Osteoblast (primary cell): ENCODE data around the gene CP. TPM values are rescaled to one million over a fixed set of nuclear protein-coding genes. Genes with fewer than 3 reads are reported as not detected.
"Not testable (repeated sequence)": the region's sequence is repeated elsewhere in the genome, so short reads cannot be mapped to it uniquely, and the experiment has no call there.

Experiments used
- DNase-seq: peaks from one replicate; pipeline ENCODE4 v3.0.0; 2011; ENCODE audit warnings: low spot score, mixed read lengths; ENCODE audit not compliant: insufficient read length; ENCODE audit errors: missing footprints
- H2AFZ ChIP-seq: 2 replicates; pipeline ENCODE4 v1.6.0; 2011; ENCODE audit warnings: mild to moderate bottlenecking, low read length
- H3K27ac ChIP-seq: 2 replicates; pipeline ENCODE4 v1.5.1; 2011; ENCODE audit warnings: mild to moderate bottlenecking, low read depth, low read length, moderate library complexity
- H3K27me3 ChIP-seq: 2 replicates; pipeline ENCODE4 v1.6.0; 2012; ENCODE audit warnings: mild to moderate bottlenecking, control low read depth, inconsistent platforms, low read length, moderate library complexity; ENCODE audit not compliant: insufficient read depth
- H3K36me3 ChIP-seq: 2 replicates; pipeline ENCODE4 v1.5.1; 2011; ENCODE audit warnings: mild to moderate bottlenecking, low read length, control low read depth, moderate library complexity; ENCODE audit not compliant: insufficient read depth
- H3K4me1 ChIP-seq: 2 replicates; pipeline ENCODE4 v1.5.1; 2011; ENCODE audit warnings: mild to moderate bottlenecking, low read length, control low read depth, moderate library complexity; ENCODE audit not compliant: insufficient read depth
- H3K4me2 ChIP-seq: 2 replicates; pipeline ENCODE4 v1.6.0; 2011; ENCODE audit warnings: mild to moderate bottlenecking, low read length; ENCODE audit not compliant: insufficient read depth
- H3K4me3 ChIP-seq: fragments of 200-600 bp; sonication (generic); 3 replicates; pipeline ENCODE4 v1.5.1; 2012; ENCODE audit warnings: mild to moderate bottlenecking, low read length, inconsistent platforms; ENCODE audit not compliant: insufficient read depth
- H3K79me2 ChIP-seq: 2 replicates; pipeline ENCODE4 v1.6.0; 2012; ENCODE audit warnings: mild to moderate bottlenecking, low read length, control low read depth, inconsistent platforms; ENCODE audit not compliant: insufficient read depth
- H3K9me3 ChIP-seq: 2 replicates; pipeline ENCODE4 v1.5.1; 2011; ENCODE audit warnings: low read depth, low read length, control low read depth
- H4K20me1 ChIP-seq: 2 replicates; pipeline ENCODE4 v1.6.0; 2012; ENCODE audit warnings: mild to moderate bottlenecking, low read length, control low read depth; ENCODE audit not compliant: insufficient read depth
- total RNA-seq: library from RNA; depleted of rRNA; stranded (reverse); fragments of >200 nt; gene quantifications from 2 replicates; pipeline ENCODE4 v1.2.3, GENCODE V29; 2012
- TF ChIP-seq, protein P1 (sequence below): IDR thresholded peaks from 2 replicates; pipeline ENCODE4 v1.5.1; 2011; ENCODE audit warnings: mild to moderate bottlenecking, low read depth, low read length, moderate library complexity; ENCODE audit errors: extremely low read depth

Gene CP
- total RNA-seq, 1 donor = 1.4 TPM

DNA sequence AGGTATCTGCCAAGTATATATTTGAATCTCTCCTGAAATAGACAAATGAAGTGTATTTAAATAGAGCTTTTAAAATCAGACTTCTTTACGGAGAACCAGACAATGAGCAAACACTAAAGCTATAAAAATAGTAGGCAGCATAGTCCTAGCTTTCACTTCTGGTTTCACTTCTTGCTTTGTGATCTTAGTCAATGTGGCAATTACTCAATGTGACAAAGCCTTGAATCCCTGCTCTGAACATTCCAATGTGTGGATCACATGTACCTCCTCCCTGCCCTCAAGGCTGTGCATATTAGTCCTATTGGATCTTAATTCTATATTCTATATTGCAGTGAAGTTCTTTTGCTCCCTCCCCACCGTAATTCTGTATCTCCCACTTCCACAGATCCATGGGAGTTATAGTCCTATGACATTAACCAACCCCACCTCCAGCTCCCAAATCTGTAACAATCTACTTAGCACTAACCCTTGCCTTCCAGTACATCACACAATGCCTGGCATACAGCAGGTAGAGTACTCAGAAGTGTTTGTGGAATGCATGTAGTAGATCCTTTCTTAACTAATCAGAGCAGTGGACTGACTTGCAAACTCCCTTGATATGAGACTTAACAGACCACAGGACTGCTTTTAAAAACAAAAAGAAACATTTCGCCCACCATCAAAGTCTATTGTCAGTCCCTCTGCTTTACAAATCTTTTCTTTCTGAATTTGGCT is 24.3 kb upstream of the CP start:
- Histone ChIP-seq H3K79me2 (no peaks in the 10 kb centered on the region), H3K27me3 (no peaks in the 10 kb centered on the region), H3K4me1 (peaks cover 29% of the 10 kb centered on the region), H3K4me3 (peak overlapping the region; percentile 35), H4K20me1 (no peaks in the 10 kb centered on the region), H3K9me3 (no peaks in the 10 kb centered on the region), H3K4me2 (peak overlapping the region; percentile 68), H3K36me3 (no peaks in the 10 kb centered on the region), H3K27ac (peak overlapping the region; percentile 31), H2AFZ (peak overlapping the region; percentile 58)
- TF ChIP-seq, protein P1, sequence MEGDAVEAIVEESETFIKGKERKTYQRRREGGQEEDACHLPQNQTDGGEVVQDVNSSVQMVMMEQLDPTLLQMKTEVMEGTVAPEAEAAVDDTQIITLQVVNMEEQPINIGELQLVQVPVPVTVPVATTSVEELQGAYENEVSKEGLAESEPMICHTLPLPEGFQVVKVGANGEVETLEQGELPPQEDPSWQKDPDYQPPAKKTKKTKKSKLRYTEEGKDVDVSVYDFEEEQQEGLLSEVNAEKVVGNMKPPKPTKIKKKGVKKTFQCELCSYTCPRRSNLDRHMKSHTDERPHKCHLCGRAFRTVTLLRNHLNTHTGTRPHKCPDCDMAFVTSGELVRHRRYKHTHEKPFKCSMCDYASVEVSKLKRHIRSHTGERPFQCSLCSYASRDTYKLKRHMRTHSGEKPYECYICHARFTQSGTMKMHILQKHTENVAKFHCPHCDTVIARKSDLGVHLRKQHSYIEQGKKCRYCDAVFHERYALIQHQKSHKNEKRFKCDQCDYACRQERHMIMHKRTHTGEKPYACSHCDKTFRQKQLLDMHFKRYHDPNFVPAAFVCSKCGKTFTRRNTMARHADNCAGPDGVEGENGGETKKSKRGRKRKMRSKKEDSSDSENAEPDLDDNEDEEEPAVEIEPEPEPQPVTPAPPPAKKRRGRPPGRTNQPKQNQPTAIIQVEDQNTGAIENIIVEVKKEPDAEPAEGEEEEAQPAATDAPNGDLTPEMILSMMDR = no peak
- DNase-seq = no peak

GRCh38 chr3:149243540-149243939 is 21.9 kb upstream of the CP start:
- Histone ChIP-seq H3K4me3 (no peak overlapping the region), H3K27me3 (no peaks in the 10 kb centered on the region), H3K9me3 (no peaks in the 10 kb centered on the region), H3K4me2 (no peak overlapping the region), H3K79me2 (no peaks in the 10 kb centered on the region), H3K27ac (no peak overlapping the region), H4K20me1 (no peaks in the 10 kb centered on the region), H3K4me1 (peaks cover 28% of the 10 kb centered on the region), H2AFZ (no peak overlapping the region), H3K36me3 (no peaks in the 10 kb centered on the region)
- TF ChIP-seq, protein P1 = no peak
- no peak for DNase-seq

GRCh38 chr3:149239357-149239936 is 17.8 kb upstream of the CP start:
- no peaks in the 10 kb centered on the region for H3K36me3 ChIP-seq
- H3K9me3 ChIP-seq = no peaks in the 10 kb centered on the region
- H3K4me1 ChIP-seq = no peaks in the 10 kb centered on the region
- no peaks in the 10 kb centered on the region for H4K20me1 ChIP-seq
- TF ChIP-seq, protein P1 = no peak
- H3K4me2 ChIP-seq = no peak overlapping the region
- H3K79me2 ChIP-seq = no peaks in the 10 kb centered on the region
- no peak overlapping the region for H3K27ac ChIP-seq
- H3K27me3 ChIP-seq = no peaks in the 10 kb centered on the region
- DNase-seq = no peak
- no peak overlapping the region for H3K4me3 ChIP-seq
- H2AFZ ChIP-seq = no peak overlapping the region

DNA sequence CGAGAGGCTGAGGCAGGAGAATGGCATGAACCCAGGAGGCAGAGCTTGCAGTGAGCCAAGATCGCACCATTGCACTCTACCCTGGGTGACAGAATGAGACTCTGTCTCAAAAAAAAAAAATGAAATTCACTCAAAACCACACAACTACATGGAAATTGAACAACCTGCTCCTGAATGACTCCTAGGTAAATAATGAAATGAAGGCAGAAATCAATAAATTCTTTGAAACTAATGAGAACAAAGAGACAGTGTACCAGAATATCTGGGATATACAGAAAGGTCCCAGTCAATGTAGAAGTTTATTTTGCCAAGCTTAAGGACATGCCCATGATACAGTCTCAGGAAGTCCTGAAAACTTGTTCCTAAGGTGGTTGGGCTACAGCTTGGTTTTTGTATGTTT is 16.6 kb upstream of the CP start:
- not testable (repeated sequence) for DNase-seq

More for the DNA sequence above, 16.6 kb upstream of the CP start:
- H3K79me2 ChIP-seq, H3K36me3 ChIP-seq, H3K27me3 ChIP-seq, H2AFZ ChIP-seq, H3K4me1 ChIP-seq, H3K27ac ChIP-seq, H3K9me3 ChIP-seq, H4K20me1 ChIP-seq, H3K4me2 ChIP-seq, H3K4me3 ChIP-seq: not testable (repeated sequence)
